ENCODE data around the gene NEXN.

The NEXN gene

DNA sequence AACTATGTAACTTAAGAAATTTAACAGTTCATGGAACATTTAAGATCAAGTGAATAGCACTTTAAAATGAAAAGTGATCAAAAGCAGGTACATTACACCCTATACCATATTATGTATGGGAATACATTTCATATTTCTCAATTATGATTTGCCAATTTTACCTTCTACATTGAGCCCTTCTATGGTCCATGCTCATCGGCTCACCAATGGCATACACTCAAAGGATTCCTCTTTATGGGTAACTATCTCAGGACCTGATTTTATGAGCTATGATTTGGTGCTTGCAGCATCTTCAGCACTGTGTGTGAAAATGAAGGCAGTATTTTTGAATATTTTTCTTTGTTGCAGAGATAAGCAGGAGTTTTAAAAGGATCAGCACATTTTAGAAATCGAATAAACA, 56.9 kb downstream of the NEXN start:
- no peak overlapping the region for H3K4me2 ChIP-seq (ENCODE audit: low read length)
- H3K9ac ChIP-seq (ENCODE audit: low read depth, low read length) = no peak overlapping the region
- no peaks in the 10 kb centered on the region for H3K27me3 ChIP-seq (ENCODE audit: control insufficient read depth, insufficient read depth, low read length)
- H3K36me3 ChIP-seq (ENCODE audit: insufficient read depth, low read length) = peaks cover 89% of the 10 kb centered on the region
- no peak overlapping the region for H3K4me3 ChIP-seq (ENCODE audit: low read length)
- no peaks in the 10 kb centered on the region for H3K9me3 ChIP-seq (replicated peaks; ENCODE audit: low read length)
- no peaks in the 10 kb centered on the region for H3K4me1 ChIP-seq (ENCODE audit: control insufficient read depth, insufficient read depth, low read length)

DNA sequence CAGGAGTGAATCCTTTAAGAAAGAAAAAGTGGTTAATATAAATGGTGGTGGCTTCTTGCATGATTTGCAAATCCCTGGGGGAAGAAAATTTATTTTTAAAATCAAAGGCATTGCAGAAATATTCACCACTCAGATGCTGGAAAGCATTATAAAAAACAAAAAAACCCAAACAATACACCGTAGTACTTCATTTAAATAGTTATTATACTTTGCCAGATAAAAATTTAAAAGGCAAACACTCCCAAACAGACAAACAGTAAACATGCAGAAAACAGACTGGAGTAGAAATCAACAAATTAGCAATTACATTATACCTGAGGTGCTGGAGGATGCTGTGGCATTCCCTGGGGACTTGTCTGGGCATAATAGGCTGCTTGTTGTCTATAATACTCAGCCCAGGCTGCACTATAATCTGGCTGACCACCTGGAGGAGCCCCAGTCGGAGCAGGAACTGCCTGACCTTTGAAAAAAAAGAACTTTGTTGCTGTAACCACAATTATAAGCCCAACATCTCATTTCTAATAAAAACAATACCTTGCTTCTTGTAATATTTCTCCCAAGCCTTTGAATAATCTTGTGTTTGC, 60.5 kb downstream of the NEXN start:
- H3K4me1 ChIP-seq (ENCODE audit: control insufficient read depth, insufficient read depth, low read length) = peaks cover under 1% of the 10 kb centered on the region
- H3K36me3 ChIP-seq (ENCODE audit: insufficient read depth, low read length) = peaks cover 87% of the 10 kb centered on the region
- no peaks in the 10 kb centered on the region for H3K27me3 ChIP-seq (ENCODE audit: control insufficient read depth, insufficient read depth, low read length)
- H3K4me3 ChIP-seq (ENCODE audit: low read length) = no peak overlapping the region
- H3K9me3 ChIP-seq (replicated peaks; ENCODE audit: low read length) = no peaks in the 10 kb centered on the region
- H3K9ac ChIP-seq (ENCODE audit: low read depth, low read length) = no peak overlapping the region
- H3K4me2 ChIP-seq (ENCODE audit: low read length) = no peak overlapping the region

DNA sequence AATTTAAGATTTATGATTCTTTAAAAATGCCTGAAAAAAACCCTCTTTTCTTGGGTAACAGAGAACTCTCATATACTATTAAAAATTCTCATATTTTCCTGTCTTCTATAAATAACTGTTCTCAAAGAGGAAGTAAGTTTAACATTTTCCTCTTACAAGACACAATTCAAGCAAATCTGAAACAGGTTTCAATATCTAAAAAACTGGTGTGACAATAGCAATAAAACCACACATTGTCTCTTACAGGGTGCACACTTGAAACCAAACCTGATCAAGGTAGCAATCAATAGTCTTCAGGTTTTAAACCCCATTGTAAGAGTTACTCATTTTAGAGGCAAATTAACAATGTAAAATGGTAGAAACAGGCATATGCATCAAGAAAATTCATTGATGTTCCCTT, 62.4 kb downstream of the NEXN start:
- H3K27me3 ChIP-seq (ENCODE audit: control insufficient read depth, insufficient read depth, low read length) = no peaks in the 10 kb centered on the region
- no peaks in the 10 kb centered on the region for H3K9me3 ChIP-seq (replicated peaks; ENCODE audit: low read length)
- peaks cover 94% of the 10 kb centered on the region for H3K36me3 ChIP-seq (ENCODE audit: insufficient read depth, low read length)
- peaks cover 15% of the 10 kb centered on the region for H3K4me1 ChIP-seq (ENCODE audit: control insufficient read depth, insufficient read depth, low read length)
- H3K4me2 ChIP-seq (ENCODE audit: low read length) = no peak overlapping the region
- no peak overlapping the region for H3K4me3 ChIP-seq (ENCODE audit: low read length)
- H3K9ac ChIP-seq (ENCODE audit: low read depth, low read length) = no peak overlapping the region

DNA sequence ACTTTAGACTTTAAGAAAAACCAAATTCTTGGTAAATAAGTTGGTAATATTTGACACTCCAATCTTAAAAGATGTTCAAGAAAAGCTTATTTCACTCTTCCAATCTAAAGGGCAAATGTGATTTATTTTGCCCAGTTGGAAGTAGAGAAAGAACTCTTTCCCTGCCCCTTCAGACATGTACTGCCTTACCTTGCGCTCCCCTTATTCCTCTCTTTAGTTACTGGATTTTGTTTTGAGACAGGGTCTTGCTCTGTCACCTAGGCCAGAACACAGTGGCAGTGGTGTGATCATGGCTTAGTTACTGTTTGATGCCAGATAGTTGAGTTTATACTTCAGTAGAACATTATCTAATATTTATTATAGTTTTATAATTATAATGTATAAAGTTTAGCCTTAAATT, 62.9 kb downstream of the NEXN start:
- Histone ChIP-seq H3K9me3 (replicated peaks; ENCODE audit: low read length) (no peaks in the 10 kb centered on the region), H3K4me1 (ENCODE audit: control insufficient read depth, insufficient read depth, low read length) (peaks cover 15% of the 10 kb centered on the region), H3K27me3 (ENCODE audit: control insufficient read depth, insufficient read depth, low read length) (no peaks in the 10 kb centered on the region), H3K9ac (ENCODE audit: low read depth, low read length) (no peak overlapping the region), H3K4me3 (ENCODE audit: low read length) (no peak overlapping the region), H3K36me3 (ENCODE audit: insufficient read depth, low read length) (peaks cover 95% of the 10 kb centered on the region), H3K4me2 (ENCODE audit: low read length) (no peak overlapping the region)

DNA sequence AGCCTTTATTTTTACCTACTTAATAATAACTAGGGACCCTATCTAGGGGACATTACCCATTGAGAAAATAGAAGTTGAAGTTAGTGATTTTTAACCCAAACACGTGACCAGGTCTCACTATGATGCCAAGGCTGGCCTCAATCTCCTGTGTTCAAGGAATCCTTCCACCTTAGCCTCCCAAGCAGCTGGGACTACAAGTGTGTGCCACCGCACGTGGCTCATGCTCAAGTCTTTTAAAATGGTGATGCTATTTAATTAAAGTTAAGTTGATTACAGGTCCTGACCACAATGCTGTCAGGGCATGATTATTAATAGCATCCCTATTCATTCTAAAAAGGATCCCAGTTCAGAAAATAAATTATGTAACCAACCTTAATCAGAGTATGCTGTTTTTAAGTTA, 65.5 kb downstream of the NEXN start:
- H3K36me3 ChIP-seq (ENCODE audit: insufficient read depth, low read length) = peaks cover 93% of the 10 kb centered on the region
- no peak overlapping the region for H3K4me2 ChIP-seq (ENCODE audit: low read length)

DNA sequence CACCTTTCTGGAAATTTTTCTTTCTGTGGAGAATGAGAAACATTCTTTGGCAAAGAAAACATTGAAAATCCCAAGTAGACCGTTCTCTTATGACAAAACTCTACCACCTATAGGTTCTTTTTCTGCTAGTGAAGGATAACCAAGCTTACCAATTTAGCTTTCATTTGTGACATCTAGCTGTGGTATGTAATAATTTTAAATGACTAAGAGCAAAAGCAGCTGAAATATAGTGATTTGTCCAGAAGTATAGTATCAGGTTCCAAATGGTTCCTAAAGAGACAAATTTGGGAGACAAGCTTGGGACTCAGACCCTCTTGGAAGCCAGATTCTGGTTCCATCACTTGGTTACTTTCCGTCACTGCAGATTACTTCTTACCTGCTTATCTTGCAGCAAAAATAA, 66.1 kb downstream of the NEXN start:
- Histone ChIP-seq H3K4me1 (ENCODE audit: control insufficient read depth, insufficient read depth, low read length) (peaks cover 15% of the 10 kb centered on the region), H3K4me3 (ENCODE audit: low read length) (no peak overlapping the region), H3K36me3 (ENCODE audit: insufficient read depth, low read length) (peaks cover 95% of the 10 kb centered on the region), H3K9me3 (replicated peaks; ENCODE audit: low read length) (no peaks in the 10 kb centered on the region), H3K9ac (ENCODE audit: low read depth, low read length) (no peak overlapping the region), H3K4me2 (ENCODE audit: low read length) (no peak overlapping the region), H3K27me3 (ENCODE audit: control insufficient read depth, insufficient read depth, low read length) (no peaks in the 10 kb centered on the region)

More for the DNA sequence above, 65.5 kb downstream of the NEXN start:
- no peak overlapping the region for H3K9ac ChIP-seq (ENCODE audit: low read depth, low read length)
- H3K4me3 ChIP-seq (ENCODE audit: low read length) = no peak overlapping the region
- peaks cover 15% of the 10 kb centered on the region for H3K4me1 ChIP-seq (ENCODE audit: control insufficient read depth, insufficient read depth, low read length)
- no peaks in the 10 kb centered on the region for H3K27me3 ChIP-seq (ENCODE audit: control insufficient read depth, insufficient read depth, low read length)
- H3K9me3 ChIP-seq (replicated peaks; ENCODE audit: low read length) = no peaks in the 10 kb centered on the region

DNA sequence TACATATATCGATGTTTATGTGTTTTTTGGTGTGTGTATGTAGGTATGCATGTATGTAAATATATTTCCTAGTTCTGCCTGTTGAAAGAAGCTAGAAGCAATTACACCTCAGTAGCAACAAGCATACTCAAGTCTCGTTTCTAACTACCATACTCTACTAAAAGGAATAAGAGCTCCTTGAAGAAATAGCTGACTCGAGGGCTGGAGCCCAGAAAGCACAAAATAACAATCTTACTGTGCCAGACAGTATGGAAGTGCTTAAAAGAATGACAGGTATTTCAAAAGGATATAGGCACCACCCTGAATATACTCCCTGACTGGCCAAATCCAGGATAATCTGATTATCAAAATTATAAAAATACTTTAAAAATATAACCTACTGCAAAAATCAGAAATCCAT, 67.3 kb downstream of the NEXN start:
- Histone ChIP-seq H3K9me3 (replicated peaks; ENCODE audit: low read length) (no peaks in the 10 kb centered on the region), H3K9ac (ENCODE audit: low read depth, low read length) (no peak overlapping the region), H3K4me2 (ENCODE audit: low read length) (no peak overlapping the region), H3K4me1 (ENCODE audit: control insufficient read depth, insufficient read depth, low read length) (peaks cover 15% of the 10 kb centered on the region), H3K36me3 (ENCODE audit: insufficient read depth, low read length) (peaks cover 96% of the 10 kb centered on the region), H3K27me3 (ENCODE audit: control insufficient read depth, insufficient read depth, low read length) (no peaks in the 10 kb centered on the region), H3K4me3 (ENCODE audit: low read length) (no peak overlapping the region)

DNA sequence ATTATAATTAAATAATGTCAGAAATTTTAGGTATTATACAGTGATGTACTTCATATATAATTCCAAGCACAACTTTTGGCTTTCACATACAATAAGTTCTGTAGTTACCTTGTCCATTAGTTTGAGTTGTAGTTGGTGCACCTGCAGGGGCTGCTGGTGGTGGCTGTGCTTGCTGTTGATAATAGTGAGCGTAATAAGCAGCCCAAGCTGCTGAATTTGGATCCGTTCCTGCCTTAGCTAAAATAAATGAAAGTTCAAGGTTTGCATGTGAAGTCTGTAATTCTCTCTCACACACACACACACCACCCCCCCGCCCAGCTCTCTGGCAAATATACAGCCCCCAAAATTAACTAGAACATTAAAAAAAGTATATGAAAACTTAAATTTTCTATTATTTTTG, 68.0 kb downstream of the NEXN start:
- H3K27me3 ChIP-seq (ENCODE audit: control insufficient read depth, insufficient read depth, low read length) = no peaks in the 10 kb centered on the region
- H3K9me3 ChIP-seq (replicated peaks; ENCODE audit: low read length) = no peaks in the 10 kb centered on the region
- H3K4me2 ChIP-seq (ENCODE audit: low read length) = no peak overlapping the region
- H3K4me3 ChIP-seq (ENCODE audit: low read length) = no peak overlapping the region
- peaks cover 15% of the 10 kb centered on the region for H3K4me1 ChIP-seq (ENCODE audit: control insufficient read depth, insufficient read depth, low read length)
- H3K9ac ChIP-seq (ENCODE audit: low read depth, low read length) = no peak overlapping the region
- peaks cover 96% of the 10 kb centered on the region for H3K36me3 ChIP-seq (ENCODE audit: insufficient read depth, low read length)

DNA sequence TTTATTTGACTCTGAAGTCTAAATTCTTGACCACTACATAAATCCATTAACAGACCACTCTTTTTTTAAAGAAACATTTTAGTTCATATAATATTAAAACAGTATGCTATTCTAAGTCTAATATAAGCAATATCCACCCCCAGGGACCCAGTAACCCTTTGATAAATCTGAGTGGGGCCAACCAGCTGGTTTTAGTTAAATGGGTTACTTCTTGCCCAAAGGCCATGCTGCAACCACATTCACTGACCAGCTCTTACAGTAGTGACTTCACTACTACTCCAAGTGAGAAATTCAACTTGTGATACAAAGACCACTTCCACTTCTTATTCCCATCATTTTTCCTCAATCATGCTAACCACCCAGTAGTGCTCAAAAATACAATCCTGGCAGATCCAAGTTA, 70.0 kb downstream of the NEXN start:
- Histone ChIP-seq H3K4me2 (ENCODE audit: low read length) (no peak overlapping the region), H3K4me3 (ENCODE audit: low read length) (no peak overlapping the region), H3K9ac (ENCODE audit: low read depth, low read length) (no peak overlapping the region), H3K9me3 (replicated peaks; ENCODE audit: low read length) (no peaks in the 10 kb centered on the region), H3K36me3 (ENCODE audit: insufficient read depth, low read length) (peaks cover 98% of the 10 kb centered on the region), H3K27me3 (ENCODE audit: control insufficient read depth, insufficient read depth, low read length) (no peaks in the 10 kb centered on the region), H3K4me1 (ENCODE audit: control insufficient read depth, insufficient read depth, low read length) (peaks cover 15% of the 10 kb centered on the region)

DNA sequence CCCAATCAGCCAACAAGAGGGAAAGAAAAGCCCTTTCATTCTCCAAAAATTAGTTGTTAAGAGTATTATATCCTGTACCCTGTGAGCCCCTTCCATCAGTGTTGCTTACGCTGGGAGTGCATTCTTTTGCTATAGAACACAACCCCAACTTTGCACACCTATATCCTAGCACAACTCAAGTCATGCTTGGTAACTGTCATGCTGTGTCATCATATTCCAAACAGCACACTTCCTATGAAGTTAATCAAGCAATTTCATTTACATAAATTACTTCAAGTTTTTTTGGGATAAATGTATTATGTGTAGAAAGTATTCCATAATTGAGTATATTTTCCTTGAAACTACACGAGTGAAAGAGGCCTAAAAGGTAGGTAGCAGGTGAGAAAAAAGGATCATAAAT, 70.4 kb downstream of the NEXN start:
- no peak overlapping the region for H3K9ac ChIP-seq (ENCODE audit: low read depth, low read length)
- H3K4me3 ChIP-seq (ENCODE audit: low read length) = no peak overlapping the region
- no peaks in the 10 kb centered on the region for H3K9me3 ChIP-seq (replicated peaks; ENCODE audit: low read length)
- no peaks in the 10 kb centered on the region for H3K27me3 ChIP-seq (ENCODE audit: control insufficient read depth, insufficient read depth, low read length)
- peaks cover 15% of the 10 kb centered on the region for H3K4me1 ChIP-seq (ENCODE audit: control insufficient read depth, insufficient read depth, low read length)
- no peak overlapping the region for H3K4me2 ChIP-seq (ENCODE audit: low read length)
- H3K36me3 ChIP-seq (ENCODE audit: insufficient read depth, low read length) = peaks cover 98% of the 10 kb centered on the region

DNA sequence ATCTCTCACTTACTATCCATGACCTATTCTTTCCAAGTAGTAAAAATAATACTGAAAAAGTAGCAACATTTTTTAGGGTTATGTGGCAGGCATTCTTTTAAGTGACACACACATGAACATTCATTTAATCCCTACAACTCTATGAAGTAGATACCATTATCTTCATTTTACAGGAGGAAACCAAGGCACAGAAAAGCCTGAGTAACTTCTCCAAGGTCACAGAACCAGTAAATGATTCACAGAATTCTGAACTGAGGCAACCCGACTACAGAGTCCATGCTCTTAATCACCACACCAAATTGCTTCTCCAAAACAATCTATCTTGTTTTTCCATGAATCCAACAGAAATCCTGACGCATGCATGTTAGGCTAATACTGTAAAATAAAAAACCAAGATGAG, 73.0 kb downstream of the NEXN start:
- H3K4me3 ChIP-seq (ENCODE audit: low read length) = no peak overlapping the region
- H3K27me3 ChIP-seq (ENCODE audit: control insufficient read depth, insufficient read depth, low read length) = no peaks in the 10 kb centered on the region
- peaks cover 96% of the 10 kb centered on the region for H3K36me3 ChIP-seq (ENCODE audit: insufficient read depth, low read length)
- no peaks in the 10 kb centered on the region for H3K9me3 ChIP-seq (replicated peaks; ENCODE audit: low read length)
- H3K9ac ChIP-seq (ENCODE audit: low read depth, low read length) = no peak overlapping the region
- no peaks in the 10 kb centered on the region for H3K4me1 ChIP-seq (ENCODE audit: control insufficient read depth, insufficient read depth, low read length)
- H3K4me2 ChIP-seq (ENCODE audit: low read length) = no peak overlapping the region

DNA sequence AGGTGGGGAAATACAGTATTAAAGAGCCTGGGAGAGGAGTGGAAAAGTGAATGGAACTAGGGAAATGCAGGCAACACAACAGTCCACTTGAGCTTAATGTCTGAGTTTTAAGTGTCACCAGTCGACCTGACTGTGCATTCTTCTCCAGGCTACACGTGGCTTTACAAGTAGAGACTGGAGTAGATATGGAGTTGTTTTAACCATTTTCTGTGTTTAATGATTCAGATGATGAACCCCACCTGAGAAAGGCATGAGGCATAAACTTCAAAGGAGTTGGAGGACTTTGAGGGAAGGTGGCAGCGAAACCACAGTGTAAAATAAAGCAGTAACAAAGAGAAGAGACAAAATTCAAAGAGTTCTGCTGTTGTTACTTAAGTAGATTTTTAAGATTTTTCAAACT, 77.9 kb downstream of the NEXN start:
- no peaks in the 10 kb centered on the region for H3K4me1 ChIP-seq (ENCODE audit: control insufficient read depth, insufficient read depth, low read length)
- H3K4me3 ChIP-seq (ENCODE audit: low read length) = no peak overlapping the region
- peaks cover 86% of the 10 kb centered on the region for H3K36me3 ChIP-seq (ENCODE audit: insufficient read depth, low read length)
- no peak overlapping the region for H3K9ac ChIP-seq (ENCODE audit: low read depth, low read length)
- H3K4me2 ChIP-seq (ENCODE audit: low read length) = no peak overlapping the region
- H3K27me3 ChIP-seq (ENCODE audit: control insufficient read depth, insufficient read depth, low read length) = no peaks in the 10 kb centered on the region
- H3K9me3 ChIP-seq (replicated peaks; ENCODE audit: low read length) = no peaks in the 10 kb centered on the region
